Bronchial epithelial cell (primary cell): ENCODE data around the gene PRG2. TPM values are rescaled to one million over a fixed set of nuclear protein-coding genes. Genes with fewer than 3 reads are reported as not detected.

ENCODE experiments used
- DNase-seq: peaks from one replicate; pipeline ENCODE4 v3.0.0-alpha.2; 2010; ENCODE audit warnings: low read depth
- FAIRE-seq: peaks from 2 replicates; lab custom pipeline; 2011; peaks lifted over from hg19 to GRCh38; lab: Jason Lieb, UNC
- H3K27me3 ChIP-seq: 2 replicates; pipeline ENCODE4 v1.5.1; 2011; ENCODE audit warnings: low read length; ENCODE audit not compliant: control insufficient read depth, insufficient read depth
- H3K36me3 ChIP-seq: 2 replicates; pipeline ENCODE4 v1.5.1; 2011; ENCODE audit warnings: low read length; ENCODE audit not compliant: control insufficient read depth, insufficient read depth
- H3K4me3 ChIP-seq: 2 replicates; pipeline ENCODE4 v1.5.1; 2011; ENCODE audit warnings: mild to moderate bottlenecking, low read depth, low read length, control low read depth
- CTCF ChIP-seq: IDR thresholded peaks from 2 replicates; pipeline ENCODE4 v1.5.1; 2011; ENCODE audit warnings: mild to moderate bottlenecking, moderate library complexity, low read length, control low read depth, inconsistent platforms; ENCODE audit not compliant: insufficient read depth, severe bottlenecking
- total RNA-seq: library from RNA; depleted of rRNA; stranded (reverse); fragments of >200 nt; gene quantifications from 2 replicates; pipeline ENCODE4 v1.2.1, GENCODE V29; 2014

Gene PRG2
- total RNA-seq, 1 donor from 2014 or later: under 0.01 TPM

GRCh38 chr11:57378186-57378585, 12.3 kb downstream of the PRG2 start:
- Histone ChIP-seq H3K4me3 (no peak overlapping the region), H3K27me3 (peaks cover 3% of the 10 kb centered on the region), H3K36me3 (no peaks in the 10 kb centered on the region)
- DNase-seq: no peak
- no peak for TF ChIP-seq CTCF
- FAIRE-seq: peak; percentile 40

- Histone ChIP-seq H3K27me3 (peaks cover 3% of the 10 kb centered on the region), H3K4me3 (no peak overlapping the region), H3K36me3 (no peaks in the 10 kb centered on the region)
- no peak for TF ChIP-seq CTCF
- no peak for FAIRE-seq
- DNase-seq: no peak
Measured at GRCh38 chr11:57377107-57377506, 13.3 kb downstream of the PRG2 start.

- no peaks in the 10 kb centered on the region for H3K36me3 ChIP-seq
- no peak for FAIRE-seq
- DNase-seq: no peak
- H3K27me3 ChIP-seq: peaks cover 3% of the 10 kb centered on the region
- TF ChIP-seq CTCF: no peak
- H3K4me3 ChIP-seq: no peak overlapping the region
Measured at GRCh38 chr11:57376095-57377090, 14.1 kb downstream of the PRG2 start.

- DNase-seq (no peak), FAIRE-seq (no peak)
- H3K27me3 ChIP-seq: peaks cover 3% of the 10 kb centered on the region
- no peak overlapping the region for H3K4me3 ChIP-seq
- TF ChIP-seq CTCF: no peak
- no peaks in the 10 kb centered on the region for H3K36me3 ChIP-seq
Measured at GRCh38 chr11:57375490-57375889, 15.0 kb downstream of the PRG2 start.

GRCh38 chr11:57374966-57375365, 15.5 kb downstream of the PRG2 start:
- FAIRE-seq (no peak), DNase-seq (no peak)
- no peak for TF ChIP-seq CTCF
- Histone ChIP-seq H3K4me3 (no peak overlapping the region), H3K36me3 (no peaks in the 10 kb centered on the region), H3K27me3 (peaks cover 3% of the 10 kb centered on the region)

GRCh38 chr11:57373146-57373545, 17.3 kb downstream of the PRG2 start:
- no peak for TF ChIP-seq CTCF
- Histone ChIP-seq H3K4me3 (no peak overlapping the region), H3K27me3 (peaks cover 3% of the 10 kb centered on the region), H3K36me3 (no peaks in the 10 kb centered on the region)
- FAIRE-seq (no peak), DNase-seq (no peak)
